Suprapubic skin (tissue), 4 donors: ENCODE measurements around the gene RSPRY1.

Experiments used
- CTCF ChIP-seq, 2 donors: fragments of 200-600 bp in 1 of 2; fragments of 450-650 bp in 1 of 2; sonication (generic) in 1 of 2; IDR thresholded peaks; one replicate each; pipeline ENCODE4 v1.5.1; 2016 to 2019; ENCODE audit warnings: antibody characterized with exemption in 2 of 2, mild to moderate bottlenecking in 1 of 2, moderate library complexity in 1 of 2
- EP300 ChIP-seq: sonication (generic); formaldehyde crosslinking; IDR thresholded peaks from one replicate; pipeline ENCODE4 v1.6.1; 2017; ENCODE audit warnings: antibody characterized with exemption
- POLR2A ChIP-seq, 2 donors: fragments of 450-650 bp; IDR thresholded peaks; one replicate each; pipeline ENCODE4 v1.6.1; 2017; ENCODE audit warnings: antibody characterized with exemption in 2 of 2, mild to moderate bottlenecking in 2 of 2, moderate library complexity in 2 of 2
- POLR2AphosphoS5 ChIP-seq, 3 donors: sonication (generic); formaldehyde crosslinking; IDR thresholded peaks; one replicate each; pipeline ENCODE4 v1.6.1; 2017; ENCODE audit warnings: antibody characterized with exemption in 3 of 3

DNA sequence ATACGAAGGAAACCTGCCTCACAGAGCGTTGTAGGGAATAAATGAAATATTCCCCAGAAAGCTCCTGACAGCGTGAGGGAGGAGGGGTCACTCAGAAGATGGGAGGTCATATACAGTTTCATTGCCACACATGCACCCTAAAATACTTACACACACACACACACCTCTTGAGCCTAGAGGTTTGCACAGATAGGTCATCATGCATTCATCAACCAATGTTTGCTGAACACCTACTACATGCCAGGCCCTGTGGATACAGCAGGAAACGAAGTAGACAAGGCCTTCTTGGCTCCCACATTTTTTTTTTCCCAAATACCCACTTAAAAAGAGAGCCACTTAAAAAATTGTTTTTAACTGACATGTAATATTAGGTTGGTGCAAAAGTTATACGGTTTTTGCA is 99.2 kb downstream of the RSPRY1 start:
- no peak for TF ChIP-seq CTCF (IDR thresholded peaks at IDR 0.05)
- no peak for TF ChIP-seq POLR2A (IDR thresholded peaks at IDR 0.05)
- no peak for TF ChIP-seq POLR2AphosphoS5 (IDR thresholded peaks at IDR 0.05)
- TF ChIP-seq EP300 = no peak
